Medulla oblongata (tissue), 1 donor: ENCODE results near the gene MS4A6A.
"Not testable (repeated sequence)": the region's sequence is repeated elsewhere in the genome, so short reads cannot be mapped to it uniquely, and the experiment has no call there.

ENCODE experiments used
- DNase-seq: peaks from one replicate; pipeline ENCODE4 v3.0.0-alpha.2; 2015; ENCODE audit errors: extremely low spot score

The MS4A6A gene

GRCh38 chr11:60128866-60129265 is 54.0 kb downstream of the MS4A6A start:
- not testable (repeated sequence) for DNase-seq

- DNase-seq: no peak
These were observed 54.5 kb downstream of the MS4A6A start for GRCh38 chr11:60128376-60128775.

GRCh38 chr11:60127311-60127811 is 55.5 kb downstream of the MS4A6A start:
- no peak for DNase-seq

GRCh38 chr11:60125956-60126585 is 56.8 kb downstream of the MS4A6A start:
- DNase-seq: no peak

- DNase-seq: no peak
These were observed 58.0 kb downstream of the MS4A6A start for GRCh38 chr11:60124802-60125432.
